ENCODE data around the gene CS.
"Not testable (repeated sequence)": the region's sequence is repeated elsewhere in the genome, so short reads cannot be mapped to it uniquely, and the experiment has no call there.

The CS gene

GRCh38 chr12:56274299-56274698 is 25.8 kb downstream of the CS start:
- DNase-seq: no peak

- not testable (repeated sequence) for DNase-seq
Observed at GRCh38 chr12:56272468-56272867, 27.7 kb downstream of the CS start.

GRCh38 chr12:56271031-56271430 is 29.1 kb downstream of the CS start:
- DNase-seq: no peak

- DNase-seq: no peak
Observed at GRCh38 chr12:56267443-56268071, 32.6 kb downstream of the CS start.

- DNase-seq: peak; percentile 91 to 92
Observed at GRCh38 chr12:56266693-56267442, 33.3 kb downstream of the CS start, which contains the start of gene COQ10A. Gene COQ10A (plus strand): TSS chr12:56266942. CDS start chr12:56267119, 177 bp downstream.

GRCh38 chr12:56266068-56266692 is 34.0 kb downstream of the CS start:
- DNase-seq: not testable (repeated sequence)

GRCh38 chr12:56262955-56263354 is 37.2 kb downstream of the CS start:
- not testable (repeated sequence) for DNase-seq

- DNase-seq: no peak
Observed at GRCh38 chr12:56261503-56262232, 38.5 kb downstream of the CS start.

- DNase-seq: no peak
Observed at GRCh38 chr12:56260921-56261320, 39.2 kb downstream of the CS start.

GRCh38 chr12:56260380-56260779 is 39.8 kb downstream of the CS start:
- DNase-seq: no peak

- DNase-seq: no peak
Observed at GRCh38 chr12:56258820-56259183, 41.3 kb downstream of the CS start.

- DNase-seq: peak; percentile 73 to 82
Observed at GRCh38 chr12:56258068-56258819, 41.9 kb downstream of the CS start, which contains the start of gene ANKRD52. Gene ANKRD52 (minus strand): TSS chr12:56258384. CDS start chr12:56258269, 115 bp downstream.

GRCh38 chr12:56257491-56258067 is 42.6 kb downstream of the CS start:
- no peak for DNase-seq

- DNase-seq: no peak
Observed at GRCh38 chr12:56257071-56257470, 43.1 kb downstream of the CS start.

- no peak for DNase-seq
Observed at GRCh38 chr12:56256326-56256960, 43.7 kb downstream of the CS start.

GRCh38 chr12:56255671-56256070 is 44.5 kb downstream of the CS start:
- no peak for DNase-seq

- no peak for DNase-seq
Observed at GRCh38 chr12:56253091-56253490, 47.0 kb downstream of the CS start.

GRCh38 chr12:56252649-56253048 is 47.5 kb downstream of the CS start:
- DNase-seq: no peak

GRCh38 chr12:56248711-56249110 is 51.4 kb downstream of the CS start:
- DNase-seq: no peak

GRCh38 chr12:56247923-56248322 is 52.2 kb downstream of the CS start:
- no peak for DNase-seq

- no peak for DNase-seq
Observed at GRCh38 chr12:56244494-56244893, 55.6 kb downstream of the CS start.

Measured in CD4-positive, alpha-beta T cell treated with Interleukin-4 for 1 hour (primary cell).